ENCODE measurements around the gene BMPR1B.

Gene BMPR1B

GRCh38 chr4:95080969-95081368 is 323.2 kb downstream of the BMPR1B start:
- DNase-seq (peak; percentile 59), ATAC-seq (ENCODE audit: insufficient read depth, low read depth) (peak; percentile 31)
- Histone ChIP-seq H3K9me3 (ENCODE audit: insufficient read depth, low read length, severe bottlenecking) (no peaks in the 10 kb centered on the region), H3K27ac (ENCODE audit: low read length) (peak overlapping the region; percentile 74), H3K79me2 (ENCODE audit: insufficient read depth, low read length) (peaks cover 63% of the 10 kb centered on the region), H3K4me3 (ENCODE audit: low read depth in 1 of 2, low read length in 2 of 2) (no peak overlapping the region), H3K36me3 (ENCODE audit: insufficient read depth, low read length) (peaks cover 8% of the 10 kb centered on the region; the same call in 1 of the 2 replicates), H2AFZ (ENCODE audit: low read depth, low read length) (0 out of 2 replicates have a peak overlapping the region, but pooled peaks have one; percentile 15), H3K4me1 (ENCODE audit: insufficient read depth, low read length) (peaks cover 83% of the 10 kb centered on the region), H3K27me3 (ENCODE audit: insufficient read depth, low read length, poor library complexity) (no peaks in the 10 kb centered on the region), H3K9ac (ENCODE audit: low read depth, low read length) (peak overlapping the region; percentile 31), H4K20me1 (ENCODE audit: insufficient read depth, low read length) (no peaks in the 10 kb centered on the region), H3K4me2 (ENCODE audit: insufficient read depth, low read length) (peak overlapping the region; percentile 33; the same call in 1 of the 2 replicates)
- TF ChIP-seq, protein P1, sequence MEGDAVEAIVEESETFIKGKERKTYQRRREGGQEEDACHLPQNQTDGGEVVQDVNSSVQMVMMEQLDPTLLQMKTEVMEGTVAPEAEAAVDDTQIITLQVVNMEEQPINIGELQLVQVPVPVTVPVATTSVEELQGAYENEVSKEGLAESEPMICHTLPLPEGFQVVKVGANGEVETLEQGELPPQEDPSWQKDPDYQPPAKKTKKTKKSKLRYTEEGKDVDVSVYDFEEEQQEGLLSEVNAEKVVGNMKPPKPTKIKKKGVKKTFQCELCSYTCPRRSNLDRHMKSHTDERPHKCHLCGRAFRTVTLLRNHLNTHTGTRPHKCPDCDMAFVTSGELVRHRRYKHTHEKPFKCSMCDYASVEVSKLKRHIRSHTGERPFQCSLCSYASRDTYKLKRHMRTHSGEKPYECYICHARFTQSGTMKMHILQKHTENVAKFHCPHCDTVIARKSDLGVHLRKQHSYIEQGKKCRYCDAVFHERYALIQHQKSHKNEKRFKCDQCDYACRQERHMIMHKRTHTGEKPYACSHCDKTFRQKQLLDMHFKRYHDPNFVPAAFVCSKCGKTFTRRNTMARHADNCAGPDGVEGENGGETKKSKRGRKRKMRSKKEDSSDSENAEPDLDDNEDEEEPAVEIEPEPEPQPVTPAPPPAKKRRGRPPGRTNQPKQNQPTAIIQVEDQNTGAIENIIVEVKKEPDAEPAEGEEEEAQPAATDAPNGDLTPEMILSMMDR (IDR thresholded peaks at IDR 0.05; ENCODE audit: borderline replicate concordance, extremely low read depth, low read length, poor library complexity, severe bottlenecking) = peak; percentile 51
- no peak for TF ChIP-seq EZH2 (IDR thresholded peaks at IDR 0.05; ENCODE audit: borderline replicate concordance, low read depth, low read length, severe bottlenecking)

- H3K9me3 ChIP-seq (ENCODE audit: insufficient read depth, low read length, severe bottlenecking) = no peaks in the 10 kb centered on the region
- H4K20me1 ChIP-seq (ENCODE audit: insufficient read depth, low read length) = no peaks in the 10 kb centered on the region
- H3K27ac ChIP-seq (ENCODE audit: low read length) = peak overlapping the region; percentile 94
- peaks cover 98% of the 10 kb centered on the region for H3K4me1 ChIP-seq (ENCODE audit: insufficient read depth, low read length)
- H3K79me2 ChIP-seq (ENCODE audit: insufficient read depth, low read length) = peaks cover 64% of the 10 kb centered on the region
- H3K36me3 ChIP-seq (ENCODE audit: insufficient read depth, low read length) = 0 out of 2 replicates have a peak, but pooled peaks cover 2% of the 10 kb centered on the region
- peak overlapping the region; percentile 55 for H3K9ac ChIP-seq (ENCODE audit: low read depth, low read length)
- H3K4me2 ChIP-seq (ENCODE audit: insufficient read depth, low read length) = peak overlapping the region; percentile 65
- DNase-seq (no peak), ATAC-seq (ENCODE audit: insufficient read depth, low read depth) (peak; percentile 29; the same call in 2 of the 3 replicates)
- peak overlapping the region in 1 of 2 experiments; percentile 51; a peak in 2 of 4 replicates for H3K4me3 ChIP-seq (ENCODE audit: low read depth in 1 of 2, low read length in 2 of 2)
- H2AFZ ChIP-seq (ENCODE audit: low read depth, low read length) = peak overlapping the region; percentile 64
- no peaks in the 10 kb centered on the region for H3K27me3 ChIP-seq (ENCODE audit: insufficient read depth, low read length, poor library complexity)
- TF ChIP-seq, protein P1 (IDR thresholded peaks at IDR 0.05; ENCODE audit: borderline replicate concordance, extremely low read depth, low read length, poor library complexity, severe bottlenecking) = no peak
- TF ChIP-seq EZH2 (IDR thresholded peaks at IDR 0.05; ENCODE audit: borderline replicate concordance, low read depth, low read length, severe bottlenecking) = no peak
These were observed 326.8 kb downstream of the BMPR1B start for GRCh38 chr4:95084584-95084983.

GRCh38 chr4:95085124-95085833 is 327.5 kb downstream of the BMPR1B start:
- ATAC-seq (ENCODE audit: insufficient read depth, low read depth) = peak; percentile 85
- Histone ChIP-seq H3K27me3 (ENCODE audit: insufficient read depth, low read length, poor library complexity) (no peaks in the 10 kb centered on the region), H3K36me3 (ENCODE audit: insufficient read depth, low read length) (no peaks in the 10 kb centered on the region), H3K9me3 (ENCODE audit: insufficient read depth, low read length, severe bottlenecking) (no peaks in the 10 kb centered on the region), H4K20me1 (ENCODE audit: insufficient read depth, low read length) (no peaks in the 10 kb centered on the region), H3K4me3 (ENCODE audit: low read depth in 1 of 2, low read length in 2 of 2) (peak overlapping the region; percentile 16 to 51; a peak in 3 of 4 replicates), H3K4me1 (ENCODE audit: insufficient read depth, low read length) (peaks cover 98% of the 10 kb centered on the region), H2AFZ (ENCODE audit: low read depth, low read length) (peak overlapping the region; percentile 64), H3K27ac (ENCODE audit: low read length) (peak overlapping the region; percentile 94), H3K4me2 (ENCODE audit: insufficient read depth, low read length) (peak overlapping the region; percentile 65), H3K79me2 (ENCODE audit: insufficient read depth, low read length) (peaks cover 62% of the 10 kb centered on the region), H3K9ac (ENCODE audit: low read depth, low read length) (peak overlapping the region; percentile 55)
- peak; percentile 87 for DNase-seq
- no peak for TF ChIP-seq EZH2 (IDR thresholded peaks at IDR 0.05; ENCODE audit: borderline replicate concordance, low read depth, low read length, severe bottlenecking)
- TF ChIP-seq, protein P1 (IDR thresholded peaks at IDR 0.05; ENCODE audit: borderline replicate concordance, extremely low read depth, low read length, poor library complexity, severe bottlenecking) = no peak

Measured in DND-41 (cell line).